ENCODE measurements around the gene MBD2.
A peak's percentile ranks its signal among the peaks of the same experiment; 100 is the strongest.
"Not testable (repeated sequence)": the region's sequence is repeated elsewhere in the genome, so short reads cannot be mapped to it uniquely, and the experiment has no call there.

Gene MBD2

DNA sequence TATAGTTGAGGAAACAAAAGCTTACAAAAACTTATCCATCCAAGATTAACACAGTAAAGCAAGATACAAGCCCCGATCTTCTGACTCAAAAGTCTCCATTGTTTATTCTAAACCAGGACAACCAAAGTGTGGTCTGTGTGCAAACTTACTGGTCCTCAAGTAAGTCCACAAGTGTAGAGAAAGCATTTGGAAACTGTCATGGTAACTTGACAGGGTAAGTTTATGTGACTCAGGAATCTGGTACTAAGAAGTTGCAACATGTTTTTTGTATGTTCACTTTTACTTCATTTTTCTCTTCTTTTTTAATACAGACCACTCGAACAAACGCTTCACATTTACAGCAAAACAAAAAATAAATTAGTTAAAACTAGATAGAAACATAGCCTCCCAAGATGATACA is 9.4 kb downstream of the MBD2 start:
- H3K27me3 ChIP-seq (replicated peaks; ENCODE audit: control insufficient read depth, insufficient read depth, low read length): no peaks in the 10 kb centered on the region
- DNase-seq (ENCODE audit: low read depth): peak; percentile 63
- no peaks in the 10 kb centered on the region for H3K9me3 ChIP-seq (ENCODE audit: control insufficient read depth, low read length)
- peaks cover 14% of the 10 kb centered on the region for H3K4me1 ChIP-seq (ENCODE audit: control insufficient read depth, insufficient read depth, low read length)
- no peak overlapping the region for H3K4me3 ChIP-seq (ENCODE audit: low read length)
- no peaks in the 10 kb centered on the region for H3K36me3 ChIP-seq (ENCODE audit: control insufficient read depth, insufficient read depth, low read length, severe bottlenecking)
- no peak overlapping the region for H3K9ac ChIP-seq (ENCODE audit: low read length)

DNA sequence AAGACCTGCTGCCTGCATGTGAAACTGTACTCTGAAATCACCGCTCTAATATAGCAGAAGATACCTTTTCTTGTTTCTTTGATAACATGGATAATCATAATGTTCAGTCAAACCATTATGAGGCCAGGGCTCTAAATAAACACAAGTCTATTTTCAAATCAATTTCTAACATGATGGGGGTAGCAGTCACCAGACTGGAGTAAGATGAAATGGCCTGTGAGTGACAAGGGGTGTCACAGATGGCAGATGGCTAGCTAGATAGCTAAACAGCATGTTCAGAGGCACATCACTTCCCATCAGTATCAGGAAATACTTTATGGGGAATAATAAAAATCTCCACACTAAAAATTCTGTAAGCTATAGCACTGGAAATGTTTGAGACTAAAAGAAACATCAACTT is 14.0 kb downstream of the MBD2 start:
- no peak for DNase-seq (ENCODE audit: low read depth)
- H3K4me3 ChIP-seq (ENCODE audit: low read length): no peak overlapping the region
- H3K36me3 ChIP-seq (ENCODE audit: control insufficient read depth, insufficient read depth, low read length, severe bottlenecking): no peaks in the 10 kb centered on the region
- H3K9ac ChIP-seq (ENCODE audit: low read length): no peak overlapping the region
- H3K4me1 ChIP-seq (ENCODE audit: control insufficient read depth, insufficient read depth, low read length): peaks cover 26% of the 10 kb centered on the region
- H3K9me3 ChIP-seq (ENCODE audit: control insufficient read depth, low read length): no peaks in the 10 kb centered on the region
- no peaks in the 10 kb centered on the region for H3K27me3 ChIP-seq (replicated peaks; ENCODE audit: control insufficient read depth, insufficient read depth, low read length)

DNA sequence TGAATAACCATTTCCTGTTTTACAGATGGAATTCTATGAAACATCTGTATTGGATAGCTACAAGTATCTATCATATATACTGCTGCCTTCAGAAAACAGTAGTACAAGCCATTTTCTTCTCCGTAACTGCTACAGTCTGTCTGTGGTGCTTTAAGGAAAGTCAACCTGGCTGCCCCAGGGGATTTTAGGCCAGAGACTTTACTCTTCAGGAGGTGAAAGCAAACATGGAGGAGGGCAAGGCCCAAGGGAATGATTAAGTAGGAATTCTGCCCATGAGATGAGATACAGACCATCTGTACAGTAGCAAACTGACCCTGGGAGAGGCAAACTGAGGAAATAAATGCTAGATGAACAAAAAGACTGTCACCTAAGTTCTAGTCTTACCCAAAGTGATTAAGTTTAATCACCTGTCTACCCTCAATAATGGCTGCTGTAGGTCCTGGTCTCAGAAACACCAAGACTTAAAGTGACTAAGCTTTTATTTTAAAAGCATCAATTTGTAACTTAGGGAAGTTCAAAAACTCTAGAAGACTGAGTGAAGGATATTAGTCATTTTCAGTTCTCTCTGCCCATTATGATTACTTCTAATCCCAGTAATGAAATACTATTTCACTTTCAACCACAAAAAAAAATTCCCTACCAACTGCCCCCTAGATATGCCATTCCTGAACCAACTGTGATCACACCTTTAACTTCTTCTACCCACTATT is 14.8 kb downstream of the MBD2 start:
- DNase-seq (ENCODE audit: low read depth): peak; percentile 11
- Histone ChIP-seq H3K27me3 (replicated peaks; ENCODE audit: control insufficient read depth, insufficient read depth, low read length) (no peaks in the 10 kb centered on the region), H3K4me3 (ENCODE audit: low read length) (no peak overlapping the region), H3K4me1 (ENCODE audit: control insufficient read depth, insufficient read depth, low read length) (peaks cover 27% of the 10 kb centered on the region), H3K9me3 (ENCODE audit: control insufficient read depth, low read length) (no peaks in the 10 kb centered on the region), H3K36me3 (ENCODE audit: control insufficient read depth, insufficient read depth, low read length, severe bottlenecking) (peaks cover under 1% of the 10 kb centered on the region), H3K9ac (ENCODE audit: low read length) (no peak overlapping the region)

DNA sequence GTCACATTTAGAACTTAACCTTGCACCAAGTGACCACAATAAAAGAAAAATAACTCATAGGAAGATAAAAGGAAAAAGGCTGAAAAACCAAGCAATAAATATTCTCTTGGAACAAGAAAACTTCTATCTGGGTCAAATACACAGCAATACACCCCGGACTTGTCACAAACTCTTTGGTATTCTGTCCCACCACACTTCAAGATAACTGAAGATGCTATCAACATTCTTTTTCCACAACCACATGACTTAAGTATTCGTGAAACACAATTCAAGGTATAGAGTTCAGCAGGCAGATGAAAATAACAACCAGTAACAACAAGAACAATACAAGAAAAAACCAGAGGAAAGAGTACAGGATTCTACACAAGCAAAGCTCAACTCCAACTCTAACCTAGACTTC is 18.0 kb downstream of the MBD2 start:
- Histone ChIP-seq H3K4me3 (ENCODE audit: low read length) (peak overlapping the region; percentile 5), H3K36me3 (ENCODE audit: control insufficient read depth, insufficient read depth, low read length, severe bottlenecking) (peaks cover 23% of the 10 kb centered on the region), H3K4me1 (ENCODE audit: control insufficient read depth, insufficient read depth, low read length) (peaks cover 40% of the 10 kb centered on the region), H3K27me3 (replicated peaks; ENCODE audit: control insufficient read depth, insufficient read depth, low read length) (no peaks in the 10 kb centered on the region), H3K9me3 (ENCODE audit: control insufficient read depth, low read length) (no peaks in the 10 kb centered on the region), H3K9ac (ENCODE audit: low read length) (no peak overlapping the region)
- no peak for DNase-seq (ENCODE audit: low read depth)

DNA sequence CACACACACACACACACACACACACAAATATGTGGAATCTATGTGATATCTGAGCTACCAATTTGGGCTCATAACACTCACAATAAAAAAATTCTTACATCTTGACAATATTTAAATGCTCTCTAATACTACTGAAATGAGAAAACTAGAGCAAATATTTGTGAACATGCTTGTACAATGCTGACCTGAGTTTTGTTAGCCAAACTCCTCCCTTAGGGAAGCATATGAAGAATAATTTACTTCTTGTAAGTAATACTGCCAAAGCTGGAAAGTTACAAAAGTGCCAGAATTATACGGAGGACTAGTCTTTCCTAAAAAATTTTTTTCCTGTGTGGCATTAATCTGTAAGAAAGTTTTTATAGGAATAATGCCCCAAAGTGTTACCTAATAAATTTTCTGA is 18.5 kb downstream of the MBD2 start:
- no peaks in the 10 kb centered on the region for H3K9me3 ChIP-seq (ENCODE audit: control insufficient read depth, low read length)
- peak overlapping the region; percentile 5 for H3K4me3 ChIP-seq (ENCODE audit: low read length)
- no peaks in the 10 kb centered on the region for H3K27me3 ChIP-seq (replicated peaks; ENCODE audit: control insufficient read depth, insufficient read depth, low read length)
- H3K9ac ChIP-seq (ENCODE audit: low read length): peak overlapping the region; percentile 37
- DNase-seq (ENCODE audit: low read depth): peak; percentile 29
- H3K36me3 ChIP-seq (ENCODE audit: control insufficient read depth, insufficient read depth, low read length, severe bottlenecking): peaks cover 27% of the 10 kb centered on the region
- H3K4me1 ChIP-seq (ENCODE audit: control insufficient read depth, insufficient read depth, low read length): peaks cover 40% of the 10 kb centered on the region

DNA sequence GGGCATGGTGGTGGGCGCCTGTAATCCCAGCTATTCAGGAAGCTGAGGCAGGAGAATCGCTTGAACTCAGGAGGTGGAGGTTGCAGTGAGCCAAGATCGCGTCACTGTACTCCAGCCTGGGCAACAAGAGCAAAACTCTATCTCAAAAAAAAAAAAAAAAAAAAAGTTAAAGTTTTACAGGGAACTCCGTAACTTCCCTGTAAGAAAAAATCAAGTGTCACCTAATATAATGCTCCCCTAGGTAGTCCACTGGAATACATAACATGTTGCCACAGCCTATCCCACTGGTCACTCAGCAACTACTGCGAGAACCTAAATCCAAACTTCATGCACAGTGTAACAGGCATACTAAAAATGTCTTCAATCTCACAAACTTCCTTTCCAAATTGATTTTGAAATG is 19.0 kb downstream of the MBD2 start:
- DNase-seq (ENCODE audit: low read depth); H3K27me3 ChIP-seq (replicated peaks; ENCODE audit: control insufficient read depth, insufficient read depth, low read length); H3K9me3 ChIP-seq (ENCODE audit: control insufficient read depth, low read length): not testable (repeated sequence)
- peak overlapping the region; percentile 37 for H3K9ac ChIP-seq (ENCODE audit: low read length)
- H3K4me1 ChIP-seq (ENCODE audit: control insufficient read depth, insufficient read depth, low read length): peaks cover 40% of the 10 kb centered on the region
- H3K36me3 ChIP-seq (ENCODE audit: control insufficient read depth, insufficient read depth, low read length, severe bottlenecking): peaks cover 29% of the 10 kb centered on the region
- peak overlapping the region; percentile 5 for H3K4me3 ChIP-seq (ENCODE audit: low read length)

DNA sequence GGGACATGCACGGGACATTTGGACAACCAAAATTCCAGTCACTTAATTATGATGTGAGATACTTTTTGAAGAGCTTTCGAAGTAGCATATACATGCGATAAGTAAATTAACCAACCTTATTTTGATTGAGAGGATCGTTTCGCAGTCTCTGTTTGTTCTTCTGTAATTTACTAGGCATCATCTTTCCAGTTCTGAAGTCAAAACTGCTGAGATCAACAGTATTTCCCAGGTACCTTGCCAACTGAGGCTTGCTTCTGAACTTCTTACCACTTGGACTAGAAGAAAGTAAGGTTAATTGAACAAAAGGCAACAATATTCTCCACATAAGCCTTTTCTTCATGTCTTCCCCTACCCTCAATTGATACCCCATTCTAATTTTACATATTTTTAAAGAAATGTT is 19.6 kb downstream of the MBD2 start:
- Histone ChIP-seq H3K4me1 (ENCODE audit: control insufficient read depth, insufficient read depth, low read length) (peaks cover 38% of the 10 kb centered on the region), H3K27me3 (replicated peaks; ENCODE audit: control insufficient read depth, insufficient read depth, low read length) (no peaks in the 10 kb centered on the region), H3K9me3 (ENCODE audit: control insufficient read depth, low read length) (no peaks in the 10 kb centered on the region), H3K4me3 (ENCODE audit: low read length) (no peak overlapping the region), H3K9ac (ENCODE audit: low read length) (no peak overlapping the region), H3K36me3 (ENCODE audit: control insufficient read depth, insufficient read depth, low read length, severe bottlenecking) (peaks cover 35% of the 10 kb centered on the region)
- no peak for DNase-seq (ENCODE audit: low read depth)

DNA sequence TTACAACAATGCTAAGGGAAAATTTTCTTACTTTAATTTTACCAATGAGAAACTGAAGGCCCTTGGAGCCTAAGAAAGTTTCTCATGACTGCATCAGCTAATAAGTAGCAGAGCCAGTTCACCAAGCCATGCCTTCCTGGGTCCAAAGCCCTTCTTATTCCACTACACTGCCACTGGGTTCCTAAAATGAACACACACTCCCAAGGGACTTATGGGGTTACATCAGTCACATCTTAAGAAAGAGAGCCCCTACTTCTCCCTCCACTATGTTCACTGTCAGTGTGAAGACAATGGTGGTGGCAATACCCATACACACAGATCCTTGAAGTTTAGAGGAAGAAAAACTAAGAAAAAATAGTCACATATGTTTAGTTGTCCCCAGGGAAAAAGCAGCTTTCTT is 20.6 kb downstream of the MBD2 start:
- no peak for DNase-seq (ENCODE audit: low read depth)
- no peak overlapping the region for H3K9ac ChIP-seq (ENCODE audit: low read length)
- no peaks in the 10 kb centered on the region for H3K27me3 ChIP-seq (replicated peaks; ENCODE audit: control insufficient read depth, insufficient read depth, low read length)
- H3K4me3 ChIP-seq (ENCODE audit: low read length): no peak overlapping the region
- peaks cover 36% of the 10 kb centered on the region for H3K36me3 ChIP-seq (ENCODE audit: control insufficient read depth, insufficient read depth, low read length, severe bottlenecking)
- H3K4me1 ChIP-seq (ENCODE audit: control insufficient read depth, insufficient read depth, low read length): peaks cover 30% of the 10 kb centered on the region
- H3K9me3 ChIP-seq (ENCODE audit: control insufficient read depth, low read length): no peaks in the 10 kb centered on the region

DNA sequence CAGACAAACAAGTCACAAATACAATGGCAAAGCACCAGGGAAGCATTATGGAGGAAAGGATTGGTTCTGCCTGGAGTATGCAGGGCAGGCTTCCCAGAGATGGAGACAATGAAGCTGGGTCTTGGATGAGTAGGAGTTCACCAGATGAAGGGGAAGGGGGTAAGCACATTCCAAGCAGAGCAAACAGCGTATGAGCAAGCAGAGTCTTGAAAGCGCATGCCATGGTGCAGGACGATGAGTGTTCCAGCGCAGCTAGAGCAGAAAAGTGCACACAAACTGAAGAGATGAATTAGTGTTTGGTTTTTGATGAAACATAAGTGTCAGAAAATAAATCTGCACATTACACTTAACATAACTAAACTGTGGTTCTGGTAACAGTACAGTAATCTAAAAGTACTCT is 21.6 kb downstream of the MBD2 start:
- no peaks in the 10 kb centered on the region for H3K9me3 ChIP-seq (ENCODE audit: control insufficient read depth, low read length)
- no peak for DNase-seq (ENCODE audit: low read depth)
- H3K4me1 ChIP-seq (ENCODE audit: control insufficient read depth, insufficient read depth, low read length): peaks cover 30% of the 10 kb centered on the region
- no peak overlapping the region for H3K9ac ChIP-seq (ENCODE audit: low read length)
- peaks cover 46% of the 10 kb centered on the region for H3K36me3 ChIP-seq (ENCODE audit: control insufficient read depth, insufficient read depth, low read length, severe bottlenecking)
- no peak overlapping the region for H3K4me3 ChIP-seq (ENCODE audit: low read length)
- no peaks in the 10 kb centered on the region for H3K27me3 ChIP-seq (replicated peaks; ENCODE audit: control insufficient read depth, insufficient read depth, low read length)

DNA sequence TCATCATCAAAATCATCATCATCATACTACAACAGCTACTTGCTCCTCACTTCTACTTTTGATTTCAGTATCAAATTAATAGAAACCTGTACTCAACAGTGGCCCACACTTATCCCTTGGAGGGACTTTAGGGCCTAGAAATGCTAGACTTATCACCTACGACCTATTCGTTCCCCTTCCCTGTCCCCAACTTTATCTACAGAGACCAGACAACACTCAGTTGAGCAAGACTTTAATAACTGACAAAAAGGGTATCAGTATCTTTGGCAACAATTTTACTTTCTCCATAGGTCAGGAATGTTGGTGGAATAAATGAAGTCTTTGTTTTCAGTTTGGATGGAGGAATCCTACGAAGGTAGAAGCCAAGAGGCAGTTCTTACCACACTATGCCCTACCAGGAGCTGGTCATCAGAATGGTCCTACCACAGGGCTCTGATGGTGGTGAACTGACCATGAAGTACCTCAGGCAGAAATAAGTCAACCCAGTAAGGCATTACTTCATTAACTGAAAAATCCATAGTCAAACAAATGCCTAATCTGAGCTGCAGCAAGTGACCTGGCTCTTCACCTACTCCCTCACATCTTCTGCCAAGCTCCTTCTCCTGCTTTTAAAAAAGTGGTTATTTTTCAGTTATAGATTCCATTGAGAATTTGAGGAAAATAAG is 26.6 kb downstream of the MBD2 start:
- Histone ChIP-seq H3K9me3 (ENCODE audit: control insufficient read depth, low read length) (no peaks in the 10 kb centered on the region), H3K27me3 (replicated peaks; ENCODE audit: control insufficient read depth, insufficient read depth, low read length) (no peaks in the 10 kb centered on the region), H3K4me3 (ENCODE audit: low read length) (no peak overlapping the region), H3K4me1 (ENCODE audit: control insufficient read depth, insufficient read depth, low read length) (no peaks in the 10 kb centered on the region), H3K9ac (ENCODE audit: low read length) (no peak overlapping the region), H3K36me3 (ENCODE audit: control insufficient read depth, insufficient read depth, low read length, severe bottlenecking) (peaks cover 35% of the 10 kb centered on the region)
- no peak for DNase-seq (ENCODE audit: low read depth)

DNA sequence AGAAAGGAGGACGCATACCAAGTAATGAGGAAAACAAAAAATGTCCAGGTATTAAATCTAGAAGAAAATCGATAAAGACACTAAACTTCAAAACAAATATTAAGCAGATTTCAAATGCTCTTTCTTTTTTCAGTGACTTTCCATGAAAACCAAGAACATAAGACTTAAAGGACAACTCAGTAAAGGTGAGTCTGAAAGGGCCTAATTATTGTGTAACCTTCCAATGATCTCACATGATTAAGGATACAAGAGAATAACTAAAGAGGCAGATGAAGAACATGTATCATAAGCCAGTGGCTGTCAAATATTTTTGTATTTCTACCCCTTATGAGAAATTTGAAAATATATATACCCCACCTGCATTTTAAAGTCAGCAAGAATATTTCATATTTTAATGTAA is 30.7 kb downstream of the MBD2 start:
- Histone ChIP-seq H3K36me3 (ENCODE audit: control insufficient read depth, insufficient read depth, low read length, severe bottlenecking) (peaks cover 15% of the 10 kb centered on the region), H3K27me3 (replicated peaks; ENCODE audit: control insufficient read depth, insufficient read depth, low read length) (no peaks in the 10 kb centered on the region)
- DNase-seq (ENCODE audit: low read depth): no peak

More for the DNA sequence above, 30.7 kb downstream of the MBD2 start:
- no peaks in the 10 kb centered on the region for H3K9me3 ChIP-seq (ENCODE audit: control insufficient read depth, low read length)
- no peak overlapping the region for H3K4me3 ChIP-seq (ENCODE audit: low read length)
- H3K9ac ChIP-seq (ENCODE audit: low read length): no peak overlapping the region
- no peaks in the 10 kb centered on the region for H3K4me1 ChIP-seq (ENCODE audit: control insufficient read depth, insufficient read depth, low read length)

All from adipocyte (in vitro differentiated cells).